GM20000 (cell line): ENCODE results near the gene GULP1.
"Not testable (repeated sequence)": the region's sequence is repeated elsewhere in the genome, so short reads cannot be mapped to it uniquely, and the experiment has no call there.

Experiments
- DNase-seq: peaks from one replicate; pipeline ENCODE4 v3.0.0; 2012; ENCODE audit warnings: low spot score
- CTCF ChIP-seq: IDR thresholded peaks from 2 replicates; pipeline ENCODE4 v1.5.1; 2012; ENCODE audit warnings: mild to moderate bottlenecking, control low read depth; ENCODE audit errors: extremely low read depth, missing control alignments

GULP1 gene

GRCh38 chr2:188529710-188530109 lies 238.0 kb downstream of the GULP1 start:
- no peak for DNase-seq
- TF ChIP-seq CTCF, result no peak

- no peak for DNase-seq
These were observed 243.2 kb downstream of the GULP1 start for GRCh38 chr2:188534875-188535274.

GRCh38 chr2:188551671-188552070 lies 260.0 kb downstream of the GULP1 start:
- DNase-seq, result no peak
- TF ChIP-seq CTCF, result no peak

More at GRCh38 chr2:188534875-188535274, 243.2 kb downstream of the GULP1 start:
- TF ChIP-seq CTCF, result no peak

- no peak for TF ChIP-seq CTCF
- no peak for DNase-seq
These were observed 265.4 kb downstream of the GULP1 start for GRCh38 chr2:188557081-188557480.

GRCh38 chr2:188559455-188559854 lies 267.8 kb downstream of the GULP1 start:
- DNase-seq, result not testable (repeated sequence)

- TF ChIP-seq CTCF, result no peak
- DNase-seq, result no peak
These were observed 269.9 kb downstream of the GULP1 start for GRCh38 chr2:188561473-188561979.

GRCh38 chr2:188569431-188570165 lies 277.9 kb downstream of the GULP1 start:
- no peak for TF ChIP-seq CTCF
- DNase-seq, result no peak

GRCh38 chr2:188570370-188570769 lies 278.7 kb downstream of the GULP1 start:
- no peak for DNase-seq
- no peak for TF ChIP-seq CTCF
